Stimulated activated CD8-positive, alpha-beta memory T cell treated with anti-CD3 and anti-CD28 coated beads, Interleukin-2, amount 100 ng/mL, for 48 hours (primary cell): ENCODE measurements around the gene NOP10.

Experiments used
- DNase-seq, 2 donors: peaks; one replicate each; pipeline ENCODE4 v3.0.0-alpha.2; 2020; ENCODE audit warnings: low read depth in 2 of 2

The NOP10 gene

GRCh38 chr15:34332553-34333120 is 10.3 kb downstream of the NOP10 start:
- no peak for DNase-seq

GRCh38 chr15:34331809-34332208 is 11.1 kb downstream of the NOP10 start:
- no peak for DNase-seq

GRCh38 chr15:34330279-34330678 is 12.7 kb downstream of the NOP10 start:
- no peak for DNase-seq

- DNase-seq: no peak
Measured at GRCh38 chr15:34329006-34329405, 13.9 kb downstream of the NOP10 start.

GRCh38 chr15:34327906-34328305 is 15.0 kb downstream of the NOP10 start:
- DNase-seq: no peak

GRCh38 chr15:34325368-34325767 is 17.6 kb downstream of the NOP10 start:
- DNase-seq: no peak

- DNase-seq: no peak
Measured at GRCh38 chr15:34324933-34325332, 18.0 kb downstream of the NOP10 start.

GRCh38 chr15:34323217-34323616 is 19.7 kb downstream of the NOP10 start:
- no peak for DNase-seq

GRCh38 chr15:34318277-34319079 is 24.5 kb downstream of the NOP10 start:
- DNase-seq: no peak

GRCh38 chr15:34314491-34315490 is 28.1 kb downstream of the NOP10 start:
- no peak for DNase-seq

GRCh38 chr15:34311563-34311962 is 31.4 kb downstream of the NOP10 start:
- DNase-seq: no peak

- no peak for DNase-seq
Measured at GRCh38 chr15:34304613-34305012, 38.3 kb downstream of the NOP10 start.

GRCh38 chr15:34301058-34301457 is 41.9 kb downstream of the NOP10 start:
- DNase-seq: no peak

- DNase-seq: no peak
Measured at GRCh38 chr15:34297059-34297458, 45.9 kb downstream of the NOP10 start.

GRCh38 chr15:34292621-34293020 is 50.3 kb downstream of the NOP10 start:
- DNase-seq: no peak
